ENCODE data around the gene FXYD5.
"Not testable (repeated sequence)": the region's sequence is repeated elsewhere in the genome, so short reads cannot be mapped to it uniquely, and the experiment has no call there.

Gene FXYD5

GRCh38 chr19:35181387-35181786 lies 26.9 kb downstream of the FXYD5 start:
- DNase-seq (ENCODE audit: low read depth): no peak

- no peak for DNase-seq (ENCODE audit: low read depth)
These were observed 29.7 kb downstream of the FXYD5 start for GRCh38 chr19:35184267-35184666.

GRCh38 chr19:35184884-35185283 lies 30.3 kb downstream of the FXYD5 start:
- no peak for DNase-seq (ENCODE audit: low read depth)

- DNase-seq (ENCODE audit: low read depth): no peak
These were observed 39.8 kb downstream of the FXYD5 start for GRCh38 chr19:35194012-35194984.

GRCh38 chr19:35195830-35196229 lies 41.3 kb downstream of the FXYD5 start:
- DNase-seq (ENCODE audit: low read depth): no peak

GRCh38 chr19:35196861-35197260 lies 42.3 kb downstream of the FXYD5 start:
- not testable (repeated sequence) for DNase-seq (ENCODE audit: low read depth)

GRCh38 chr19:35199481-35199880 lies 44.9 kb downstream of the FXYD5 start:
- DNase-seq (ENCODE audit: low read depth): no peak

GRCh38 chr19:35202722-35203688 lies 48.5 kb downstream of the FXYD5 start:
- no peak for DNase-seq (ENCODE audit: low read depth)

GRCh38 chr19:35204799-35205732 lies 50.5 kb downstream of the FXYD5 start:
- DNase-seq (ENCODE audit: low read depth): no peak

GRCh38 chr19:35205733-35206323 lies 51.3 kb downstream of the FXYD5 start:
- no peak for DNase-seq (ENCODE audit: low read depth)

GRCh38 chr19:35206379-35206778 lies 51.8 kb downstream of the FXYD5 start:
- DNase-seq (ENCODE audit: low read depth): no peak

- DNase-seq (ENCODE audit: low read depth): no peak
These were observed 52.3 kb downstream of the FXYD5 start for GRCh38 chr19:35206855-35207254.

GRCh38 chr19:35207391-35207871 lies 52.9 kb downstream of the FXYD5 start:
- DNase-seq (ENCODE audit: low read depth): no peak

GRCh38 chr19:35208121-35208520 lies 53.6 kb downstream of the FXYD5 start:
- no peak for DNase-seq (ENCODE audit: low read depth)

GRCh38 chr19:35209646-35210045 lies 55.1 kb downstream of the FXYD5 start:
- DNase-seq (ENCODE audit: low read depth): no peak

GRCh38 chr19:35211545-35212230 lies 57.2 kb downstream of the FXYD5 start:
- peak; percentile 55 for DNase-seq (ENCODE audit: low read depth)

- no peak for DNase-seq (ENCODE audit: low read depth)
These were observed 57.7 kb downstream of the FXYD5 start for GRCh38 chr19:35212241-35212640.

- peak; percentile 55 for DNase-seq (ENCODE audit: low read depth)
These were observed 59.4 kb downstream of the FXYD5 start for GRCh38 chr19:35213663-35214632.
